ENCODE measurements around the gene ZSWIM6. TPM values are rescaled to one million over a fixed set of nuclear protein-coding genes. Genes with fewer than 3 reads are reported as not detected.

ZSWIM6 gene
- polyA plus RNA-seq, 2 of the 4 experiments (the other 2 are of a cell fraction): 8.9 to 18.0 TPM

DNA sequence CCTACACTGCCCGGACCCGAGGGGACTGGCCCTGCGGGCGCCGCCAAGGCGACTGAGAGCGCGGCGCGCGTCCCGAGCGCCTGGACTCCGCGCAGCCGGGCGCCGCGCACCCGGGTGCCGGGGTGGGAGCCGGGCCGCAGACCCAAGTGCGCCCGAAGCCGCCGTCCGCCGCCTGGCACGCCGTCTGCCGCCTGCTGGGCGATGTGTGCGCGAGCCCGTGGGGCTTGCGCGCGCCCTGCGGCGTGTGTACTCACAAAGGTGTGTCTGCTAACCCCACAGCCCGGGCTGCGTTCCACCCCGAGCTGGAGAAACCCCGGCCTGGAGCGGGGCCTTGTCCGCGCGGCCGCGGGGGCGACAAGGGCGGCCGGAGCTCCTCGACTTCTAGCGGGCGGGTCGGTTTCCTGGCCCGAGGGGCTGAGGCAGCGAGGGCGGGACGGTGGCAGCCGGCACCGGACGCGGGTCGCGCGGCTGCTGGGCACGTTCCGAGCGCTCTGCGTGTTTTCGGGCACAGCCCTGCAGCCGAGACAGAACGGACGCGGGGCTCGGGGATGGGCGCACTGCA, 1.1 kb upstream of the ZSWIM6 start (continued):
- TF ChIP-seq KDM5A (IDR thresholded peaks at IDR 0.05): no peak

- CTCF ChIA-PET: interaction anchor here (0.9 to 5.7 kb wide), 4 partner anchors 8 to 319 kb away, joined by 3 to 73 read pairs (median 4); no protein-coding TSS in a partner anchor
- 0% methylated on average over 4 of the region's 69 CpGs for WGBS (ENCODE audit: missing lambda C conversion rate)
- POLR2A ChIA-PET: interaction anchor here (0.6 to 3.9 kb wide), 12 partner anchors 18 to 632 kb away, joined by 3 to 124 read pairs (median 9); partner anchors contain the start of genes DEPDC1B and SMIM15
- no peak overlapping the region; the same call in 2 of the 3 replicates for H3K4me2 ChIP-seq
- H3K27ac ChIP-seq: peak overlapping the region; percentile 86 to 95
- H3K4me1 ChIP-seq: peaks cover 42% of the 10 kb centered on the region
- H3K9me3 ChIP-seq: no peaks in the 10 kb centered on the region
- DNase-seq (ENCODE audit: low read depth in 1 of 2, low spot score in 1 of 2): no peak
- no peak for TF ChIP-seq HOXA7 (CRISPR knock-in tag; IDR thresholded peaks at IDR 0.05)
- TF ChIP-seq, protein P1, sequence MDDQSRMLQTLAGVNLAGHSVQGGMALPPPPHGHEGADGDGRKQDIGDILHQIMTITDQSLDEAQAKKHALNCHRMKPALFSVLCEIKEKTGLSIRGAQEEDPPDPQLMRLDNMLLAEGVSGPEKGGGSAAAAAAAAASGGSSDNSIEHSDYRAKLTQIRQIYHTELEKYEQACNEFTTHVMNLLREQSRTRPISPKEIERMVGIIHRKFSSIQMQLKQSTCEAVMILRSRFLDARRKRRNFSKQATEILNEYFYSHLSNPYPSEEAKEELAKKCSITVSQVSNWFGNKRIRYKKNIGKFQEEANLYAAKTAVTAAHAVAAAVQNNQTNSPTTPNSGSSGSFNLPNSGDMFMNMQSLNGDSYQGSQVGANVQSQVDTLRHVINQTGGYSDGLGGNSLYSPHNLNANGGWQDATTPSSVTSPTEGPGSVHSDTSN (IDR thresholded peaks at IDR 0.05): 0 out of 2 replicates have a peak, but pooled peaks have one; percentile 0
- H3K4me3 ChIP-seq: peak overlapping the region; percentile 95
- no peak for ATAC-seq
- no peak for FAIRE-seq
Measured at GRCh38 chr5:61332358-61332749, 296 bp downstream of the ZSWIM6 start.

DNA sequence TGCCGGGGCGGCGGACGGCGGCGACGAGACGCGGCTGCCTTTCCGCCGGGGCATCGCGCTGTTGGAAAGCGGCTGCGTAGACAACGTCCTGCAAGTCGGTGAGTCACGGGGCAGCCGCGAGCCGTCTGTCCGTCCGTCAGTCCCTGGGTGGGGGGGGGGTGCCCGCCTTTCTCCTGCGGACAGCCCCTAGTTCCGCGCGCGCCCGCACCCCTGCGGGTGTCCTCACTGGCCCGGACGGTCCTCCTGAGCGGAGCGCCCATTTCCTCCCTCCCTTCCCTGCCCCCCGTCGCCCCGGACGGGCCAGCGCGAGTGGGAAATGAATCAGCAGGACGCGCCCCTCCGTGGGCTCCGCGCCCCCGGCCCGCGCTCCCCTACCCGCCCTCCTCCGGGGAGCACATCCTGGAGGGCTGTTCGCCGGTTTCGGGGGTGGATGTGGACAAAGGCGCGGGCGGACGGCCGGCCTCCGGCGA, 828 bp downstream of the ZSWIM6 start:
- H3K4me2 ChIP-seq: peak overlapping the region; percentile 93
- ATAC-seq (peak; percentile 2 to 25; a peak in 5 of 6 replicates), DNase-seq (ENCODE audit: low read depth in 1 of 2, low spot score in 1 of 2) (peak; percentile 62 to 63), FAIRE-seq (no peak)
- WGBS (ENCODE audit: missing lambda C conversion rate): 0% methylated on average over 6 of the region's 61 CpGs
- peaks cover 37% of the 10 kb centered on the region for H3K4me1 ChIP-seq
- TF ChIP-seq PHF8 (IDR thresholded peaks at IDR 0.05; ENCODE audit: borderline replicate concordance, low read depth): 0 out of 2 replicates have a peak, but pooled peaks have one; percentile 15
- no peak for TF ChIP-seq TFCP2L1 (CRISPR knock-in tag; IDR thresholded peaks at IDR 0.05)
- 0 out of 2 replicates have a peak, but pooled peaks have one; percentile 13 for TF ChIP-seq GATA3 (IDR thresholded peaks at IDR 0.05; ENCODE audit: borderline replicate concordance)
- TF ChIP-seq CBX2 (IDR thresholded peaks at IDR 0.05; ENCODE audit: borderline replicate concordance, low read depth): no peak
- no peak for TF ChIP-seq FOSL2 (IDR thresholded peaks at IDR 0.05)
- TF ChIP-seq FOSL2 (CRISPR knock-in tag; IDR thresholded peaks at IDR 0.05): peak; percentile 71
- TF ChIP-seq ZC3H11A (IDR thresholded peaks at IDR 0.05): no peak
- TF ChIP-seq SMC3 (IDR thresholded peaks at IDR 0.05): peak; percentile 7; the same call in 1 of the 3 replicates
- TF ChIP-seq TP53 (CRISPR knock-in tag; IDR thresholded peaks at IDR 0.05): no peak
- no peak for TF ChIP-seq REST (IDR thresholded peaks at IDR 0.05)
- TF ChIP-seq NR3C1 (IDR thresholded peaks at IDR 0.05): no peak
- TF ChIP-seq RNF2 (IDR thresholded peaks at IDR 0.05; ENCODE audit: borderline replicate concordance, low read depth): no peak
- peak overlapping the region; percentile 86 to 95 for H3K27ac ChIP-seq
- CTCF ChIA-PET: no interaction called here
- no peaks in the 10 kb centered on the region for H3K9me3 ChIP-seq
- POLR2A ChIA-PET: no interaction called here
- peak overlapping the region; percentile 95 for H3K4me3 ChIP-seq
